ENCODE data around the gene TEX101.

GRCh38 chr19:43409415-43409814 is 5.3 kb upstream of the TEX101 start:
- TF ChIP-seq FOXM1 (IDR thresholded peaks at IDR 0.05; ENCODE audit: borderline replicate concordance) (no peak), ELF4 (IDR thresholded peaks at IDR 0.05) (no peak), NFRKB (IDR thresholded peaks at IDR 0.05) (no peak), PKNOX1 (IDR thresholded peaks at IDR 0.05) (no peak), BHLHE40 (IDR thresholded peaks at IDR 0.05; ENCODE audit: borderline replicate concordance) (no peak)
